Liver (tissue), 2 donors: ENCODE data around the gene IL1RAPL2.

Experiments used
- NR2F2 ChIP-seq: IDR thresholded peaks from 2 replicates; pipeline ENCODE4 v1.6.1; 2016; ENCODE audit warnings: antibody characterized with exemption
- TF ChIP-seq, protein P1 (sequence below): IDR thresholded peaks from 2 replicates; pipeline ENCODE4 v1.6.1; 2016; ENCODE audit warnings: antibody characterized with exemption
- TF ChIP-seq, protein P2 (sequence below): IDR thresholded peaks from 2 replicates; pipeline ENCODE4 v1.6.1; 2016; ENCODE audit warnings: antibody characterized with exemption, mild to moderate bottlenecking
- donor health status: healthy.

DNA sequence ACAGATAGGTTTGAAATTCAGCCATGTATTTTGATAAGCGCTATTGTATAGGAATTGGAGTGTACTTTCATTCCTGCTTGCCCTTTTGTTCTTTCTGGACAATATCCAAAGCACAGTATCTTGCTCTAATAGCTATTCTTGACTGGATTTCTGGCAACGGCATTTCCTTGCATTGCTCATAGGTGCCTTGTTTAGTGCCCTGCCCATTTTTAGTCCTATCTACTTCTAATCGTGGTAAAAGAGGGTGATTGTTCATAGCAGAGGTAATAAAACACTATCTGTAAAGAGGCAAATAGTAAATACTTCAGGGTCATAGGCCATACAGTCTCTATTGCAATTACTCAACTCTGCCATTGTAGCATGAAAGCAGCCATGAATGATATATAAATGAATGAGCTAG, 155.9 kb downstream of the IL1RAPL2 start:
- TF ChIP-seq, protein P1, sequence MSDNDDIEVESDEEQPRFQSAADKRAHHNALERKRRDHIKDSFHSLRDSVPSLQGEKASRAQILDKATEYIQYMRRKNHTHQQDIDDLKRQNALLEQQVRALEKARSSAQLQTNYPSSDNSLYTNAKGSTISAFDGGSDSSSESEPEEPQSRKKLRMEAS = no peak
- TF ChIP-seq NR2F2 = no peak
- TF ChIP-seq, protein P2, sequence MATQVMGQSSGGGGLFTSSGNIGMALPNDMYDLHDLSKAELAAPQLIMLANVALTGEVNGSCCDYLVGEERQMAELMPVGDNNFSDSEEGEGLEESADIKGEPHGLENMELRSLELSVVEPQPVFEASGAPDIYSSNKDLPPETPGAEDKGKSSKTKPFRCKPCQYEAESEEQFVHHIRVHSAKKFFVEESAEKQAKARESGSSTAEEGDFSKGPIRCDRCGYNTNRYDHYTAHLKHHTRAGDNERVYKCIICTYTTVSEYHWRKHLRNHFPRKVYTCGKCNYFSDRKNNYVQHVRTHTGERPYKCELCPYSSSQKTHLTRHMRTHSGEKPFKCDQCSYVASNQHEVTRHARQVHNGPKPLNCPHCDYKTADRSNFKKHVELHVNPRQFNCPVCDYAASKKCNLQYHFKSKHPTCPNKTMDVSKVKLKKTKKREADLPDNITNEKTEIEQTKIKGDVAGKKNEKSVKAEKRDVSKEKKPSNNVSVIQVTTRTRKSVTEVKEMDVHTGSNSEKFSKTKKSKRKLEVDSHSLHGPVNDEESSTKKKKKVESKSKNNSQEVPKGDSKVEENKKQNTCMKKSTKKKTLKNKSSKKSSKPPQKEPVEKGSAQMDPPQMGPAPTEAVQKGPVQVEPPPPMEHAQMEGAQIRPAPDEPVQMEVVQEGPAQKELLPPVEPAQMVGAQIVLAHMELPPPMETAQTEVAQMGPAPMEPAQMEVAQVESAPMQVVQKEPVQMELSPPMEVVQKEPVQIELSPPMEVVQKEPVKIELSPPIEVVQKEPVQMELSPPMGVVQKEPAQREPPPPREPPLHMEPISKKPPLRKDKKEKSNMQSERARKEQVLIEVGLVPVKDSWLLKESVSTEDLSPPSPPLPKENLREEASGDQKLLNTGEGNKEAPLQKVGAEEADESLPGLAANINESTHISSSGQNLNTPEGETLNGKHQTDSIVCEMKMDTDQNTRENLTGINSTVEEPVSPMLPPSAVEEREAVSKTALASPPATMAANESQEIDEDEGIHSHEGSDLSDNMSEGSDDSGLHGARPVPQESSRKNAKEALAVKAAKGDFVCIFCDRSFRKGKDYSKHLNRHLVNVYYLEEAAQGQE = no peak
